ENCODE measurements around the gene INHBA.

DNA sequence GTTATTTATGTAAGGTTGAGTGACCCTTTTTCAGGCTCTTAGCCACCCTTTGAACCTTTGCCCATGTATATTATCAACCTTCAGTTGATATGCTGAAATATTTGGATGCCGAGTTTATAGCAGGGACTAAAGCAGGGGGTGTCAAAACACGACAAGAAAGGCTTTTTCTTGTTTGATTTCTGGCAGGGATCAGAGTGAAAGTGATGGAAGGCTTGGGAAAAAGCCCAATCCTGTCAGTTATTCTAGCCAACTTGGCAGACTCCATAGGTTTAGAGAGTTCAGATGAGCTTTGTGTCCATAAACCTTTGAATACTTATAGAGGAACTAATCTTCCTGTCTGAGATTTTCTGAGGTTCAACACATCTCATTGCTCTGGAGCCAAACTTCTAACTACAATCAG, 47.5 kb downstream of the INHBA start:
- TF ChIP-seq CTCF (IDR thresholded peaks at IDR 0.05), result no peak
- TF ChIP-seq POLR2A (IDR thresholded peaks at IDR 0.05), result no peak
